MV-4-11 (cell line): ENCODE measurements around the gene TBC1D4.

ENCODE experiments used
- DNase-seq: peaks from one replicate; lab custom pipeline; 2025; lab: John Stamatoyannopoulos, UW

Gene TBC1D4

GRCh38 chr13:75384879-75385707, 96.9 kb downstream of the TBC1D4 start:
- DNase-seq = peak; percentile 22

DNA sequence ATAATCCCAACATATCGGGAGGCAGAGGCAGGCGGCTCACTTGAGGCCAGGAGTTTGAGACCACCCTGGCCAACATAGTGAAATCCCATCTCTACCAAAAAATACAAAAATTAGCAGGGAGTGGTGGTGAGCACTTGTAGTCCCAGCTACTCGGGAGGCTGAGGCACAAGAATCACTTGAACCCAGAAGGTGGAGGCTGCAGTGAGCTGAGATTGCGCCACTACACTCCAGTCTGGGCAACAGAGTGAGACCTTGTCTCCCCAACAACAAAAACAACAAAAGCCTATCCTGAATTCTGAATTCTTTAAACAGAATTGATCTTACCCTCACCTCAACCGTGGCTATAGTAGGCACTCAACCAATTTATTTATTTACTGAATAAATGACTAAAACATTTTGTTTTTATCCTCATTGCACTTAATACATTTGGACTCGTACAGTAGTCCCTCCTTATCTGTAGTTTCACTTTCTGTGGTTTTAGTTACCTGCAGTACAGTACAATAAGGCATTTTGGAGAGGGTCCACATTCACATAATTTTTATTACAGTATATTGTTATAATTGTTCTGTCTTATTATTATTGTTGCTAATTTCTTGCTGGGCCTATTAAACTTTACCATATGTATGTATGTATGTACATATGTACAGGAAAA, 98.8 kb downstream of the TBC1D4 start:
- no peak for DNase-seq

DNA sequence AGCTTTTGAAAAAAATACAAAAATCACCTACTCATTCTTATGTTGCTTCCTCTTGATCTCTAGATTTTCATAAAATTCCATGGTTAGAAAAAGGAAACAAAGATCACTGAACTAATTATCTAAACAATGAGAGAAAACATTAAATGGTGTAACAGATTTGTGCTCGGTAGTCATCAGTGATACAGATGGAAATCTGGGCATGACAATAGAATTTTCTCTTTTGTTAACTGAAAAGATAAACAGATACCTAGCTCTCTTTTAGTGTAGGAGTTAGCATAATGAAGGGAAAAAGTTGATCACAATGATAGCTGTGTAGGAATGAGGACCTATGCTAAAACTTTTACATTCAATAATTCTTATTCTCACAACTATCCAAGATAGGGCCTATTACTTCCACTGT, 103.7 kb downstream of the TBC1D4 start:
- no peak for DNase-seq

- DNase-seq = no peak
These were observed 105.1 kb downstream of the TBC1D4 start for GRCh38 chr13:75376792-75377402.

DNA sequence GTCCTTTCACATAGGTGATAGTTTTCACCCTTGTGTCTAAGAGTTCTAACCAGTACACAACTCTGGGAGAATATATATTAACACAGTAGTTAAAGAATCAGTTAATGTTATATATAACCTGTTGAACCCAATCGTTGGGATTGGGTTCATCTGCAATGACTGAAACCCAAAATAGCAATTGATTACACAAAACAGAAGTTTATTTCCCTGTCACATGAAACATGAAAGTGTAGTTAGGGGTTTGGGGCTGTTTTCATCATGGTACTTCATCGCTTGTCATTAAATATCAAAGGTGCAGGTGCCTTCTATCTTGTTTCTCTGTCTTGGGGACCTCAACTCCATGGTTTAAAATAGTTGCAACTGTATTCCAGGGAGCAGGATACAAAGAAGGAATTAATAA, 106.6 kb downstream of the TBC1D4 start:
- DNase-seq = no peak

- DNase-seq = no peak
These were observed 108.0 kb downstream of the TBC1D4 start for GRCh38 chr13:75373988-75374387.

DNA sequence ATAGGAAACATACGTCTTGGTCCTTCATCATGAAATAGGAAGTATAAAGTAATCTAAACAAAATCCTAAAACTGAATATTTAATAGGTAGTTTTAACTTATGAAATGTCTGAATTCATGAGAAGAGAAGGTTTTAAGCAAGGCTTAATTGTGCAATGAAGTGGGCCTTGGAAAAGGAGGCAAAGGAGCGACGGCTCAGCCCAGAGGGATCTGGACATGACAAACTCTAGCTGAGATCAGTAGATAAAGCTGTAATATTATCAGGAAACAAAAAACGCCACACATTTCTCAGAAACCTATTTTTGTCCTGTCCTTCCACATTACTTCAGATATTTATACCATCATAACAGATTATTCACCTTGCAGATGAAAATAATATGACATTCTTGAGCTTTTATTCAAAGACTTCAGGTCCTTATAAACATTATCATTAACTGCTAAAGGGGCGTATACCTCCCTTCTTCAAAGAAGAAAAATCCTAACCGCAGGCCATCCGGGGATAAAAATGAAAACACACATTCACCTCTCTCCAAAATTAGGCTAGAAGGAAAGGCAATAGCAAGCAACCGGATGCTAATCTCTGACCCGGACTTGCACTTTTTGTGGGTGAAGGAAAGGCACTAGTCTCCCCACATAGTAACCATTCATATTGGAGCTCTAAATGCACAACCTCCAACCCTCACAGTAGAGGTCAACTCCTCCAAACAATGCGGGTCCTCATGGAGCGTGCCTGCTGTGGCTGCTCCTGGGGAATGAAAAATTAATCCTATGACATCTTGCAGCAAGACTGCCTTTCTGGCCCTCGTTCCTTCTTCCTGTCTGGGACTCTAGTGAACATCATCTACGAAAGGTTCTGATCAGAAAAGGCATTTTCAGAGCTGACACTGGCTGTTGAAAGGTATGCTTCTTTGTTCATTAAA, 108.8 kb downstream of the TBC1D4 start:
- DNase-seq = no peak

DNA sequence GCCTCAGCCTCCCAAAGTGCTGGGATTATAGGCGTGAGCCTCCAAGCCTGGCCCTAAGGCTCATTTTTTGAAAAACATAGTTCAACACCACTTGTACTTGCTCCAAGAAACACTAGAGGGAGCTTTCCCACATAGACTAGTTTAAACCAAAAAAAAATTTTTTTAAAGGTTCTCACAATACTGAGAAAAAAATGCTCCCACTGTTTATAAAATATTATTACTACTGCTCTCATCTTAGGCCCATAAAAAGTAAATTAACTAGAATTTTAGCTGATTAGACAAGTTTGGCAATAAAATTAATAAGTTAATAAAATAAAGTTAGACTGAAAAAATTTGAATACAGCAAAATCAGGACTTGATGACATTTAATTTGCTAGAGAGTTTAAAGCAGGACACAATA, 109.5 kb downstream of the TBC1D4 start:
- DNase-seq = peak; percentile 39

- no peak for DNase-seq
These were observed 110.8 kb downstream of the TBC1D4 start for GRCh38 chr13:75371203-75371602.

DNA sequence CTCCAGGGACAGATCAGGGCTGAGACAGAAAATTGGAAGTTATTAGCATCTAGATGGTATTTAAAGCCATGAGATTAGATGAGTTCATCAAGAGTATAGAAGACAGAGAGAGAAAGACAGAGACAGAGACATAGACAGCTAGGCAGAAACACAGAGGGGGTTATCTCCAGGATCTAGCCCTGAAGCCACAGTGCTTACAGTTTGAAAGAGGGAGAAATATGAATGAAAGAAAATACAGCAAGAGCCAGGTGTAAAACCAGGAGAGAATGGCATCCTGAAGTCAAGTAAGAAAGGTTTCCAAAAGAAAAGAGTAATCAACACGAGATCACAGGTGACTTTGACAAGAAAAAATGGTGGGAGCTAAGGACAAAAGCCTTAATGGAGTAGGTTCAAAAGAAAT, 111.2 kb downstream of the TBC1D4 start:
- no peak for DNase-seq

DNA sequence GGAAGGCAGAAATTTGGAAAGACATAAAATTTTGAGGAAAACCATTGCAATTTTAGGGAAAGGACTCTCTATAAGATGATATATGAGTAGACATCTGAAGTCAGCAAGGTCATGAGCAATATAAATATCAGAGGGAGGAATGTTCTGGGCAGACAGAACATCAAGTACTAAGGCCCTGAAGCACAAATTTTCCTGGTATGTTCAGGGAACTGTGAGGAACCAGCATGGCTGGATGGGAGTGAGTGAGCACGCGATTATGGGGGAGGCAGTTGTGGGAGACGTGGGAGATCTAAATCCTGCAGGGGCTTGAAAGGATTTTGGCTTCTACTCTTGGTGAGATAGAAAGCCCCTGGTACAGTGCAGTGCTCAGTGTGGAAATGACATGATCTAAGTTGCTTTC, 112.0 kb downstream of the TBC1D4 start:
- no peak for DNase-seq

- no peak for DNase-seq
These were observed 113.8 kb downstream of the TBC1D4 start for GRCh38 chr13:75368167-75368566.

GRCh38 chr13:75366380-75367280, 115.3 kb downstream of the TBC1D4 start:
- no peak for DNase-seq

DNA sequence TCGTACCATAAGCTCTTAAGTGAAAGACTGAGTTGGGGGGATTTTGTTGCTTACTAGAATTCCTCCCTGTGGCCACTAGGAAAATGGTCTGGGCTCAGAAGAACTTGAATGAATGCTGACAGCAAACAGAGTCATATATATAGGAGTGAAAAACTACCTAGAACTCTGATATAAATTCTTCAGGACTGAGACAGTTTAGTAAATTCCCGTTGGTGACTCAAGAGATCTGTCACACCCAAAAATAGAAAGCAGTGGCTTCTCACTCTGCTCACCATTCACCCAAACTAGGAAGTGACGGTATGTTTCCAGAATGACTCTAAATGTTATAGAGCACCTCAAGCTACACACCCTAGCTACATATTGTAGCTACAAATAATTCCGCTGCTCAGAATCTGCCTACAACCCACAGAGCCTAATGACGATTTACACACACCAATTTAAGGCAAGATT, 116.2 kb downstream of the TBC1D4 start:
- DNase-seq = peak; percentile 70

DNA sequence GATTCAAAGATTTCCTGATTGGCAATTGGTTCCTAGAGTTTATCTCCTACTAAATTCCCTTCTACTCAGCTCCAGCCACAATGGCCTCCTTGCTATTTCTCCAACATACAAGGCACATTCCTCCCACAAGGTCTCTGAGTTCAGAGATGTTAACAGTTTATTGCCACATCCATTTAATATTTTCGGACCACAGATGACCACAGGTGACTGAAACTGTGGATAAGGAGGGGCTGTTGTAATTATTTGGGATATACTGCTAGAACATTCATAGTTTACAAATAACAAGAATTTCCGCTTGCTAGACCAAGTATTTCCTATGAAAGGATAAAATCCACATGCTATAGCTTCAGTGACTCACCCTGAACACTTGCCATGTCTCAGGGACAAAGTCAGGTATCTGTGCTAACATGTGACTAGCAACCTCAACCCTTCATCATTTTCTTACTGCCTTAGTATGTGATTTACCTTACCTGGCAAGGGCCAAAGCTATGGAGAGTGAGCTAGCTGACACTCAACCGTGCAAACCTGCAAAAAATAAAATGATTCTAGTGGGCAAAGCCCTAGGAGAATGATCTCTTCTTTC, 117.7 kb downstream of the TBC1D4 start:
- DNase-seq = no peak

DNA sequence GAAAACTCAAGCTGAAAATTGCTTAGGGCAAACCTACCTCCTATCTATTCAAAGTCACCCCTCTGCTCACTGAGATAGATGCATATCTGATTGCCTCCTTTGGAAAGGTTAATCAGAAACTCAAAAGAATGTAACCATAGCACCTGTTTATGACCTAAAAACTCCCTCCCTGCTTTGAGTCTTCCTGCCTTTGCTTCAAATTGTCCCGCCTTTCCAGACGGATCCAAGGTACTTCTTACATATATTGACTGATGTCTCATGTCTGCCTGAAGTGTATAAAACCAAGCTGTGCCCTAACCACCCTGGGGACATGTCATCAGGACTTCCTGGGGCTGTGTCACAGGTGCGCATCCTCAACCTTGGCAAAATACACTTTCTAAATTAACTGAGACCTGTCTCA, 118.6 kb downstream of the TBC1D4 start:
- DNase-seq = no peak

GRCh38 chr13:75362026-75362425, 119.9 kb downstream of the TBC1D4 start:
- no peak for DNase-seq

GRCh38 chr13:75360170-75360569, 121.8 kb downstream of the TBC1D4 start:
- no peak for DNase-seq

DNA sequence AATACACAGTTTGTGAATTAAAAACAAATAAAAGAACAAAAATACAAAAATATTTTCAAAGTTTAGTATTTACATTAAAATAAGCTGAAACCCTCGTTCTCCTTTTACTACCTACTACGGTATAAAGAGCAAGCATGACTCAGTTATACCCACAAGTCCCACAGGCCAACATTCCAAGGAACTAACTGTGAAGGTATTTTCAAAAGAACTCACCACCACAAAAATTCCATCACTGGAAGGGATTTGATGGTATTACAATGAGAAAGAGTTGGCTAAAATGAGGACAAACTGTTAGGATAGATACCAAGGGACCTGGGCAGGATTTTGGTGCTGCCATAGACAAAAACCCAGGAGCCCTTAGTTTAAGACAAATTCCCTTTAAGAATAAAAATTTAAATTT, 122.7 kb downstream of the TBC1D4 start:
- DNase-seq = no peak

DNA sequence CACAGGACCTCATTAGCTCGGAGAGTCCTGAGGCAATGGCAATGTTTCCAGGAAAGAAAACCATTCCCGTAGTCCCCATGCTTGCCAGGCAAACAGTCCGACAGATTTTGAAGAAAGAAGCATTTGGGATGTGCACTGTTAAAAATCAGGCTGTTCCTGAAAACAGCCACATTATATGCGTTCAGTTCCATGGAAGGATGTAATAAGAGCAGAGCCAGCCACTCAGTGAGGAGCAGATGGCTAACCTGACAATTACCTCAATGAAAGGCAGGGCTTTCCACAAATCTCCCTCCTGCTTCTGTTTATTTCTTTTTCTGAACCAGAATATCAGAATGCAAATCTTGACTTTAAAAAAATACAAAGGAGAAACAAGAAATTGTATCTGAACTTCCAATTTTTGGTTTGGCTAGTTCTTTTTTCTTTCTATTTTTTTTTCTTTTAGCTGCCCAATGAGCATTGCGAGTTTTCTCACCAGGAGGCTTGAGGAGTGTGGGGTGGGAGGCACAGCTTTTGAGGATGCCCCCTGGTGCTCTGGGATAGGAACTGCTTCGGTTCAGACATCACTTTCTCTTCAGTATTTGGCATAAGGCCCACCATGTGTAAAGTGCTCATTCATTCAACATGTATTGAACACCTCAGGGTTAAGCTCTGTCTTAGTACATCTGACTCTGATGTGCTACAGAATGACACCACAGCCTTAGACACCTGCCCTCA, 124.2 kb downstream of the TBC1D4 start:
- DNase-seq = peak; percentile 58
